ENCODE measurements around the gene PTH1R.

PTH1R gene

DNA sequence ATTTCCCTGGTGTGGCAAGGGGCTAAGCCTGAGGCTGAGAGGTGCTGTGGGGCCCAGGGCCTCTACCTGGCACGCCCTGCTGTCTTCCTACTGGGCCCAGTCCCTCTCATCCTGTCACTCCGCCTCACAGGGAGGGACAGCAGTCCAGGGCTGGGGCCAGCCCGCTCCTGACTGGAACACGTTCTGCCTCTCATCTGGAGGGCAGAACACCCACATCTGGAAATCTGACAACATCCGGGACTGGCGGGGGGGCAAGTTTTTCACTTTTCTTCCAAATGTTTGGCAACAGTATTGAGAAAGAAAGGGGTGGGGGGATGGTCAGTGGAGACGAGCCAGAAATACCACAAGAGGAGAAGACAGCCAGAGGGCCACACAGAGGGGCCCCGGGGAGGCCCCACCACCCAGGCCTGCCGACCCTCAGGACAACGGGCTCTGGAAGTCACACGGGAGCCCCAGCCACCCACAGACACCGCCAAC lies 12.5 kb upstream of the PTH1R start:
- DNase-seq = no peak

DNA sequence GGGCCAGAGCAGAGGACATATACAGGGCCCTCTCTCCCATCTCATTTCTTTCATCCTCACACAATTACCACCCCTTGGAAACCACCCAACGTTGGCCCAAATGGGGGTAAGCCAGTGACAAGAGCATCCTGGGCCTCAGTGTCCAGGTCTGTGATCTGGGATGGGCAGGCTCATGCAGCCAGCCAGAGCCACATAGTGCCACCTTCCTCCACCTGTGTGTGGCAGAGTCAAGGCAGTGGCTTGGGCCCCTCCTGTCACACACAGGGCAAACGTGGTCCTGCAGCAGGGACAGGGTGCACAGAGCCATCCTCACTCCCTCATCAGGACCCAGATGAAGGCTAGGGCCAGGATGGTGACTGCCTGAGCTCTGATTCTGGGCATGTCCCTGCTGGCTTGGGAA lies 12.0 kb upstream of the PTH1R start:
- no peak for DNase-seq

DNA sequence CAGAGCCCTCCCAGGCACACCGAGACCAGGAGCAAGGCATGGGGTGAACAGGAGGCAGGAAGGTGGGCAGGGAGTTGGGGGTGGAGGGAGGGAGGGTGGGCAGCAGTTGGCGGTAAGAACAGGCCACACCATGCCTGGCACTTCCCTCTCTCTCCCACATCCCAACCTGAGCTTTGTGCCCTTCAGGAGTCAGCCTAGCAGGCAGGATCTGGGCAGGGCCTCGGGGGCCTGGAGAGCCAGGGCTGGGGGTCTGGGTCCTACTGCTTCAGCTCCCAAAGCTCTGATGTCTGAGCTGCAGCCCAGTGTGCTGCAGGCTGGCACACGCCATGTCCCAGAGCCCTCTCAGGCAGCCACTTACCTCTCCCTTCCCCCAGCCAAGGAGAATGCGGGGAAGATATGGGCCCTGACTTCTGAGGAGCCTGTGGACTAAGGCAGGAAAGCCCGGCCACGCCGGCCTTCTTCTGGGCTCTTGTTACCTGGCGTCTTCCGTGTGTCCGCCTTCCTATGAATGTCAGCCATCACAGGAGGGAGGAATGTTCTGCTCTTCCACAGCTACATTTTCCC lies 11.4 kb upstream of the PTH1R start:
- no peak for DNase-seq

DNA sequence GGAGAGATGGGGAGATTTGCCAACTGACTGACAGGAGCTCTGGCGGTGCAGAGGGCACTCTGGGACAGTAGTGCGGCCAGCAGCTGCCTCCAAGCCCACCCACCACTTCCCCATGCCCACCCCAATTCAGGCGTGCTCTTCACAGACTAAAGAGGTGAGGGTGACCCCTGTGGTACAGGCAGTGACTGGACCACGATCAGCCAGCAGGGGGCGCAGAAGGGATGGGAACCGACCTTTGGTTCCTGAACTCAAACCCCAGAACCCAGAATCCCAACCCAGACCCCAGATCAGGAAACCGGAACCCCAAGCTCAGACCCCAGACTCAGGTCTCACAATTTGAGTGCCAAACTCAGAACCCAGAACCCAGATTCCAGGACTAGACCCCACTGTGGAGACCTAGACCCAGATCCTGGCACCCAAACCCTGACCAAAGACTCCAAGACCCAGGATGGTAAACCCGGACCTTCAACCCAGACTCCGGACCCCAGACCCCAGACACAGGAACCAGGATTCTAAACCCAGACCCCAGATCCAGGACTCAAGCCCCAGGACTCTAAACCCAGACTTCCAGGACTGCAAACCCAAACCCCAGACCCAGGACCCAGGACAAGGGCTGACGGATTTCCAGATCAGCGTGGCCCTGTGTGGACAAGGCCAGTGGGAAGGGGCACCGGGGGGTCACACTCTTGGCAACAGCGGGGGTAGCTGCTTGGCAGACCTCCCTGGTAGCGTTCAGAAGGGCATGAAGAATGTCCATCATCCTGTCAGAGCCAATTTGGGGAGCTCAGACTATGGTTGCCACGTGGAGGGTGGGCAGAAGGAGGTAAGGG lies 10.6 kb upstream of the PTH1R start:
- peak; percentile 64 for DNase-seq

DNA sequence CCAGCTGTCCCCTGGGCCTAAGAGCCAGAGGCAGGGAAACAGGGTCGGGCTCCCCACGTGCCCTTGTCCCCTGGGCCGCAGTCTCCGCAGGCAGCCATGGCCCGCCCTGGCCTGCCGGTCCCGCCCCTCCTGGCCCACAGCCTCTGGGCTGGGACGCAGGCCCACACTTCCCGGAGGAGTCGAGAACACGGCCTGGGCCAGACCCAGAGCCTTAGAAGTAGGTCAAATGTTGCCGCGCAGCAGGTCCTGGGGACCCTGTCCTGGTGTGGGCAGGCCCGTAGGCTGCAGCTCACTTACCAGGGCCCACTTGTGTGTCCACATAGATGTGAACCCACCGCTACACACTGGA lies 10.0 kb upstream of the PTH1R start:
- DNase-seq = no peak

DNA sequence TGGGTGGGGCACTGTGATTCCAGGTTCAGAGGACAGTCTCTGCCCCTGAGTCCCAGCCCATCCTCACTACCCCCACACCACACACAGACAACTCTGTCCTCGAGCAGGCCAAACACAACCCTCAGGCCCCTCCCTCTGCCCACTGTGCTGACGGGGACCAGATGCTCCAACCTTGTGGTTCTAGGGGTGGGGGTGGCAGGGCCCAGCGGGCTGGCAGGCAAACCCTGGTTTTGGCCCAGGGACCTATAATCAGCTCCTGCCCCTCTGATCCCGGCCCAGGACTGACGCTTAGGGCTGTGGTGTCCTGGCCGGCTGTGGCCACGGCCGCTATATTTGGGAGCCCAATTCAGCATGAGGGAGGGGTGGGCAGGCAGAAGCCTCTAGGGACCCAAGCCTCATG lies 9.2 kb upstream of the PTH1R start:
- DNase-seq = no peak

DNA sequence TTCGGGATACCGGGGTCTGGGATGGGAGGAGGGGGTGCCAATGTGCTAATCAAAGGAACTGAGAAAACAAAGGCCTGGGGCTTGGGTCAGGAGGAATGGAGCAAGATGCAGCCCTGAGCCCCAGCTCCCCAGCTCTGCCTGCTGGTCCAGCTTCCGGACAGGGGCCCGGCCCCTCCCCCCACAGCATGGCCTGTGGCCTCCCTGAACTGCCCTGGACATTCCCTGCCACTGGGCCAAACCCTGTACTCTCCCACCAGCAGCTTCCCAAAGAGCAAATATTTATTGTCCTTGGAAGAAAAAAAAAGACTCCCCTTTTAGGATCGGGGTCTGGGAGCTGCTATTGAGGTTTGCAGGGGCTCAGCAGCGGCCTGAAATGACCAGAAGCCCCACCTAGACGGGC lies 8.6 kb upstream of the PTH1R start:
- no peak for DNase-seq

DNA sequence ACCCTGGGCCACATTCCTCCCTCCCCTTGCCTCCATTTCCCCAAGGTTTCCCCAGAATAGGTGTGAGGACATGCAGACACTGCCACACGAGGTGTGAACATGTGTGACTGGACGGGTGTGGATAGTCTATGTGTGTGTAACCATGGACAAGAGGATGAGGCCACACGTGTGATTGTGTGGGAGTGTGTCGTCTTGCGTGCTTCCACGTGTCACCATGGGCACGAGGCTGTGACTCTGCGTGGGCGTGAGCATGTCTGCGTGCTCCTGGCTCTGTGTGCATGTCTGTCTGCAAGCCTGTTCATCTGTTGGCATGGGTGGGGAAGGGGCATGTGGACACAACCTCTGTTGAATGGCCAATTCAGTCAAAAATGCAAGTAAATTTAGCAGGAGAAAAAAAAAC lies 8.1 kb upstream of the PTH1R start:
- DNase-seq = no peak

DNA sequence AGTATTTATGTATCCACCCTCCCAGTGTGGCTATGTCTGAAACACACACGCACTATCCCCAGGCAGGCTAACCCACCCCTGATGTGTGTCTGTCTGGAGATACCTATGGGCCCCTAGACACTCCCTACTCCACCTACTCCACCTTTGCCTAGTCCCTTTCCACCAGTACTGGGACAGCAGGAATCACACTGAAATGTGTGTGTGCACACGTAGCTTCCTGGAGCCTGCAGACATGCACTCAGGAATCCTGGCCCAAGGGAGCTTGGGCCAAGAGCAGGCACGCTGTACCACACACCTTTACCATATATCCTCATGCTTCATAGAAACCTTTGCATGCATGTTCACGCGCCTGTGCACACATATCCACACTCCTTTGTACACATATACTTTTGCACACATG lies 6.9 kb upstream of the PTH1R start:
- DNase-seq = no peak

DNA sequence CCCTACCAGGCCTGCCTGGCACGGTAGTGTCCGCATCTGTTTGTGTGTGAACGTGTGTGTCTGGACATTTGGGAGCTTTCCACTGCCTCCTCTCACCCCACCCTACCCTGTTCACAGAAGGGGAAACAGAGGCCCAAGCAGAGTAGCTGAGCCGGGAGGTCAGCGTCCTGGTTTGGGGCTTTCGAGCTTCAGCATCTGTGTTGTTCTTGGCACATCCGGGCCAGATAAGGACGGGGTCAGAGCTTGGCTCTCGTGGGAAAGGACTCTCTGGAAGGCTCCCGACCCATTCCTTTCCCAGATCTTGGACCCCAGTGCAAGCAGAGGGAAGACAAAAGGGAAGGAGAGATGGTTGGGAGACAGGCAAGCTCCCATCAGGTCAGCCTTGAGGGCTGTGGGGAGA lies 6.3 kb upstream of the PTH1R start:
- DNase-seq = no peak

DNA sequence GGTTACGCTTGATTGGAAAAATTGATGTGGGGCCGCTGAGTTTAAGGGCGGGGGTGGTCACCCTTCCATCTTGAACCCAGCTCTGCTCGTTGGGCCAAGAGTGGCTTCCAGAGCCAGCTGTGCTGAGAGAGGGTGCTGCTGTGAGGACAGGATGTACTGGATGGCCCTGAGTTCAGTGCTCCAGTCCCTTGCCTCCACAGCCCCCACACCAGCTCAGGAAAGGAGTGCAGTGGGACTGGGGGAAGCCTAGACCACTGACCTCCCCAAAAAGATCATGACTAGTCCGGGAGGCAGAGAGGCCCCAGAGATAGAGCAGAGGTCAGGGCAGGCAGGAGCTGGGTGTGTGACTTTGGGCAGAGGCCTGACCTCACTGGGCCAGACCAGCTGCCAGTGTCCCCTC lies 4.0 kb upstream of the PTH1R start:
- DNase-seq = no peak

DNA sequence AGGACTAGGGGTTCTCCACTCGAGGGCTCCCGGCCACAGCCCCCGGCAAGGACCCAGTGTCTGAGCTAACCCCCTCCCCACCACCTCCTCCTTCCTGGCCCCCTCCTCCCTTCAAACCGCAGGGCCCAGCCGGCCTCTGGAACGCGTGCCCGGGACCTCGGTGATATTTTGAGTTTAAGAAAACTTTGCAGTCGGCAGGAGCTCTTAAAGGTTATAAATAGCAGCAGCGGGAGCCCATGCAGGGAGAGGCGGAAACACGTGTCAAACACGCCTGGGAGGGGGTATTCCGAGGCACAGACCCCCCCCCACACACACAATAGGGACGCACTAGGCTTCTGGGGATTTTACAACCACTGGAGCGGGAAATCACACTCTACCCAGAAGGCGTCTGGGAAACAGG lies 3.1 kb upstream of the PTH1R start:
- no peak for DNase-seq

DNA sequence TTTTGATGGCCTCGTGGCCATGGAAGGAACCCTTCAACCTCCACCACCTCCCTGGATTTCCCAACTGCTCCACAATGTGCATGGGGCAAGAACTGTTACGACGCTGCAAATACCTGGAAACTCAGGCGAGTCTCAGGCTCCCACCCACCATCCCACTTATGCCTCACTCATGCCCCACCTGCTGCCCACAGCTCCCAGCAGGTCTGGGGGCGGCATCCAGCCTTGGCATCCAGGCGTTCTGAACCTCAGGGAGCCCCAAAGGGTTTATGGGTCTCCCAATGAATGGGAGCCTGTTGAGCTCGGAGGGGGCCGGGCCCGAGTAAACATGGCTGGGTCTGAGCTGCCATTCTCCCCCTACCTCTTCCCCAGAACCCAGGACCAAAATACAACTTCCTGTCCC lies 2.0 kb upstream of the PTH1R start:
- DNase-seq = no peak

DNA sequence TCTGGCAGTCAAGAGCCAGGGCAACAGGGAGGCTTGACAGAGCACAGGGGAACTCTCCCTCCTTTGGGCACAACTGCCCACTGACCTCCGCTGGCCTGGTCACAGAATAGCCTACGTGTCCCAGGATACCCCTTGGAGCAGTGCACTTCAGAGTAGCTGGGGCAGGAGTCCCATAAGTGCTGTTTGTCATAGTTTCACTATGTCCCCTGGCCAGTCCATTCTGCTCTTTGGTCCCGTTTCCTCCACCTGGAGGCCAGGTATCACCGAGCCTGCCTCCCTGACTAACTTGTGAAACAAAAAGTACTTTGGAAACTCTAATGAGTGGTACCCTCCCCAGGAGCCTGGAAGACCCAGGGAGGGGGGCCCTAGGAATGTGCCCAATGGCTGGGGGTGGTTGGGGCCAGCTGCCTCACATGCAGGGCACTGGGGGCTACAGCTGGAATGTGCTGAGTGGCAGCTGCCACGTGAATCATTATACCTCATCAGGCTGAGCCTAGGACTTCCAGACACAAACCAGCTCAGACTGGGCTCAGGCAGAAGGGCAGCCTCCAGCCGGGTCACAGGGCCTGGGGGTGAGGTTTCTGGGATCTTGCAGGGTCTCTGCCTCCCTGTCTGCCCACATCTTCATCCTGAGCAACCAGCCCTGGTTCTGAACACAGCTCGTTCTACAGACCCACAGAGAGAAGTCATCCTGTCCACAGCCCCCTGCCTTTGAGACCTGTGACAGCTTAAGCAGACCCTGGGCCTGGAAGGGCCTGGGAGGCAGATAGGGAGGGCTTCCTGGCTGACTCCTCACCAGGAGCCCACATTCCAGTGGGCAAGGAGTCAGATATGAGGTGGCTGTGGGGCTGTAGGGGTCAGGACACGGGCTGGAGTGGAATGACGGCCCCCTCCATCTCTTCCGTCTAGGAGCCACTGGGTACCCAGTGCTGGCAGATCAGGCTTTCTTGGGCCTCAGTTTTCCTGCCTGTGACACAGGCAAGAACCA lies 914 bp upstream of the PTH1R start:
- no peak for DNase-seq

DNA sequence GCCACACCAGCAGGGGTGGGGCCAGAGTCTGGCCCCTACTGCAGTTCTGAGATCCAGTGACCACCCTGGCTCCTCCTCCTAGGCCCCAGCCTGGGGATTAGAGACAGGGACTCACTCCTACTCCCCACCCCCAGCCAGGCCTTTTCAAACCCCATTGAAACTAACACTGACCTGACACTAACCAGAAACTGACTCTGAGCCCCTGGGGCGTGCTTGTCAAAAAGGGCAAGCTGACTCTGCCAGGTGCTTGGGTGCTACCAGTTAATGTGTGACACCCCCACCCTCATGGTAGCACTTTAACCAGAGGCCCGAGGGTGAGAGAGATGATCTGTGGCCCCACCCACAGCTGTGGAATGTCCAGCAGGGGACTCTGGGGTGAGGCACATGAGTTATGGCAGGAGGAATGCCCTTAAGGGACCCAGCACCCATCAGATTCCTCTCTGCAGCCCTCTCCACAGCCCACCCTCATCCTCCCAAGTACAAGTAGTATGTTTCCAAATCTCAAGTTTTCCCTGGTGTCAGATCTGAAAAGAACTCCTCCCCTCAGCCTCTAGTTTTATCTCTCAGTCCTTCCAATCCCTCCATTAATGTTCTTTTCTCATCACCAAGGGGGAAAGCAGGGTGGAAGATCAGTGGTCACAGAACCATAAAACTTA lies 1.4 kb downstream of the PTH1R start:
- DNase-seq = no peak

DNA sequence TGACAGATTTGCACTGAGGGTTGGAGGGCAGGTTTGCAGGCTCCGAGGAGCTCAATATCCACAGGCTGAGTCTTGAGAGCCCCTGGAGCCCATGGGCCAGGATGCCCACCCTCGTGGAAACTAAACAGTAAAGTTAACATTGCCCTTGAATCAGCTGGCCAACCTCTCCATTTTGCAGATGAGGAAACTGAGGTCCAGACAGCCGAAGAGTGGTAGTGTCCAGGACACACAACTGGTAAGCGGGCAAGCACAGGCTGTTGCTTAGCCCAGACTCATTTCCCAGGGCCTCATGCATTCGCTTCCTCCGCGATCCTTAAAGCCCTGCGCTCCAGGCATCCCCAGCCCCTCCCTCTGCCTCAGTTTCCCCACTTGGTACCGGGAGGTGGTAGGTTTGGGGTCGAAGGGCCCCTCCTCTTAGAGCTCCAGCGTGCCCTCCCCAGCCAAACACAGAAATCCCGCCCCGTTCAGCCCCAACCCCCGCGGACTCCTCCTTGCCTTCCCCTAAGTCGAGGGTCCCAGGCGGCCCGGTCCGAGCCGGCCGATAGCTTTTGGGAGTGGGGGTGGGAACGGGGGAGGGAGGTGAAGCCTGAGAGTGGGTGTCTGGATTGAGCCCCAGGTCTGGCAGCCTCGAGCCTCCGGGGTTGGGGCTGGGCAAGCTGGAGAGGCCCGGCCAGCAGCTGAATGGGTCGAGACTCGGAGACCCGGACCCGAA lies 3.5 kb downstream of the PTH1R start:
- DNase-seq = no peak

DNA sequence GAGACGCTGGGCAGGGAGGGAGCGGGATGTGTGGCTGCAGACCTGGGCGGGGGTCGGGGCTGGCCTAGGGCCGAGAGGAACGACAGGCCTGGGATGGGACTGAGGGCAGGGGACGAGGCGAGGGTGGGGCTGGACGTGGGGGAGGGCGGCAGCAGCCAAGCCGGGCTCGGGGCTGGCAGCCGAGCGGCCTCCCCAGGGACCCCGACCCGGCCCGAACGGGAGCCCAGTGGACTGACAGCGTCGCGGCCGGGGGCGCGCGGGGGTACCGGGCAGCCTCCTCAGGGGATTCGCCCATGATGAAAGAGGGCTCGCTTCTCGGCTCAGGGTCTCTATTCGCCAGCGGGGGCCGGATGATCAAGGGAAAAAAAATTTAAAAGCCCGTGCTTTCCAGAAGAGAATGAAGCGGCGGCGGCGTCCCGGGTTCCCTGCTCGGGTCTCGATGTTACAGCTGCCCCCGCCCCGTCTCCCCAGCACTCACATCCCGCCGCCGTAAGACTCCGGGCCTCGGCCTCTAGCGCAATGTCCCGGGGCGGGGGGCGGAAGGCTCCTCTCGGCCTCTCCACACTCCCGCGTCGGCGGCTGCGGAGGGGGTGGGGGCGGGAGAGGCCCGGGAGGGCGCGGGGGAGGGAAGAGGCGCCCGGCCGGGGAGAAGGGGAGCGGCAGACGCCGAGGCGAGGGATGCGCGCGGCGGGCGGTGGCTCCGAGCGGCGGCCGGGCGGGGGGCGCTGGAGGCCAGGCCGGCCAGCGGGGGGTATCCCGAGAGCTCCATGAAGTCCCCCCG lies 4.3 kb downstream of the PTH1R start:
- DNase-seq = no peak

DNA sequence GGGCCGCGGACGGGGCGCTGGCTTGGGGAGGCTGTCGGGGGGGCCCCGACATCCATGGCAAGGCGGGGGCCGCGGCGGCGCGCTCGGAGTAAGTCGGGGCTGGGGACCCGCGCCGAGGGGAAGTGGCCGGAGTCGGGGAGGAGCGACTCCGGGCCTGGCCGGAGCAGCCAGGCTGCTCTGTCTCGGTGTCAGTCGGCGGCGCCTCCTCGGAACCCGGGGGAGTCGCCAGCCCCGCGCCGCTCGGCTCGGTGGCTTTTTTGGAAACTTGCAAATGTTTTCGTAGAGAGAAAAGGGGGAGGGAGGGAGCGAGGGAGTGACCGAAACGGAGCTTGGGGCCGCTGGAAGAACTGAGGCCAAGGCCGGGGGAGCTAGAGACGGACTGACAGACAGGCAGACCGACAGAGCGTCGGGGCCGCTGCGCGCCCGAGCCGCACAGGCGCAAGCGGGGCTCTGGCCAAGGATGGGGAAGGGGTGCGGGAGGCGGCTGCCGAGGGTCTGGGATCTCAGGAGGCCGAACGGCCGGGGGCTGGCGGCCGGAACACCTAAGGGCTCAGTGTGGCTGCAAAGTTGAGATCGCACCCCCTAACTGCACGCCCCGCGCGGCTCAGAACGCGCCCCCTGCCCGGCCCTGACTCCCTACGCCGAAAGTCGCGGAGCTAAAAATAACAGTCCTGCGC lies 5.0 kb downstream of the PTH1R start:
- no peak for DNase-seq

DNA sequence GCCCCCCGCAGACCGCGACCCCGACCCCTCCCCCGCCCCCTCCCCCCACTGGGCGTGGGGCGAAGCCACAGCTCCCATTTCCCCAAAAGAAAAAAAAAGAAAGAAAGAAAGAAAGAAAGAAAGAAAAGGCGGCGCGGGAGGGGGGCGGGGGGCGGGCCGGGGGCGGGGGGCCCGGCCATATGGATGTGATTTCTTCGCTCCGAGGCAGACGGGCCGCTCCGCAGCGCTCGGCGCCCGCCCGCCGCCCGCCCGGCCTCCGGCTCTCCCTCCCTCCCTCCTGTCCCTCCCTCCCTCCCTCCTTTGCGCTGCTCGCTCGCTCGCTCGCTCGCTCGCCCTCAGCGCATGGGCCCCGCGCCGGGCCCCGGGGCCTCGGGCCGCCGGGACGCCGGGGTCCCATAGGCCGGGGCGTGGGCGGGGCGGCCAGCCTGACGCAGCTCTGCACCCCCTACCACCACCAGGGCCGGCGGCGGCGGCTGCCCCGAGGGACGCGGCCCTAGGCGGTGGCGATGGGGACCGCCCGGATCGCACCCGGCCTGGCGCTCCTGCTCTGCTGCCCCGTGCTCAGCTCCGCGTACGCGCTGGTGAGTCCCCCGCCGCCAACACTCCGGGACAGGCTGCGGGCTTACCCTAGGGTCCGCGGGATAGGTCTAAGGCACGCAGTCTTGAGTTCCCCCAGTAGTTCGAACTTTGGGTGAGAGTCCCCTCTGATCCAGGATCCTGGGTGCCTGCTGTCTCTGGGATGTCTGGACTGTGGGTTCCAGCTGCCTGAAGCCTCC lies 5.7 kb downstream of the PTH1R start:
- DNase-seq = no peak

DNA sequence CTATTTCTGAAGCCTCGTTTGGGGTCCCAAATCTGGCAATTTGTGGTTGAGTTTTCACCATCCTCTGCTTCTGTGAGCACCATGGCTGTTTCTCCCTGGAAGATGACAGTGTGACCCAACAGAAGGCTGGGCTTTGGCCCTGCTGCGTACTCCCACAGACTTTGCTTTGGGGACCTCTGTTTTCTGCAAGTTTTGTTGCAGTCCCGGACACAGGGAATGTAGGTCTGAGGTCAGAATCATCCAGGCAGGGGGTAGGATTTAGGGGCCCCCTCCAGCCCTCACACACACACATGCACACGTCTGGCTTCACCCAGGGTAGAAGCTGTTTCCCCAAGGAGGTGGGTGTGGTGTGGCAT lies 6.3 kb downstream of the PTH1R start:
- DNase-seq = no peak

All from activated effector memory CD4-positive, alpha-beta T cell treated with Interleukin-2 at 50 U/mL for 16 hours (primary cell).